22Rv1 (cell line): ENCODE results near the gene G6PC1.

Experiments
- CTCF ChIP-seq: fragments of 450-650 bp; IDR thresholded peaks from 2 replicates; pipeline ENCODE4 v1.5.1; 2017; ENCODE audit warnings: mild to moderate bottlenecking
- ZFX ChIP-seq: fragments of 450-650 bp; IDR thresholded peaks from 2 replicates; pipeline ENCODE4 v1.6.1; 2017; ENCODE audit warnings: antibody characterized with exemption, borderline replicate concordance

- no peak for TF ChIP-seq CTCF
- TF ChIP-seq ZFX = no peak
These were observed 3.5 kb downstream of the G6PC1 start for GRCh38 chr17:42904110-42904469.
